NCI-H524 treated with DMSO at 0.1 percent for 48 hours (cell line): ENCODE measurements around the gene SYT9.

Source experiments
- DNase-seq: peaks from one replicate; lab custom pipeline; 2025; lab: John Stamatoyannopoulos, UW

SYT9 gene

GRCh38 chr11:7471071-7471470 is 219.4 kb downstream of the SYT9 start:
- DNase-seq: no peak

GRCh38 chr11:7473717-7474116 is 222.0 kb downstream of the SYT9 start:
- DNase-seq: no peak

GRCh38 chr11:7480113-7480512 is 228.4 kb downstream of the SYT9 start:
- no peak for DNase-seq

GRCh38 chr11:7484131-7484530 is 232.4 kb downstream of the SYT9 start:
- DNase-seq: no peak

GRCh38 chr11:7484645-7485044 is 232.9 kb downstream of the SYT9 start:
- DNase-seq: no peak

GRCh38 chr11:7485186-7486097 is 233.7 kb downstream of the SYT9 start, which contains the start of gene OLFML1:
Gene OLFML1 (plus strand): TSS chr11:7485506. CDS start chr11:7485876, 370 bp downstream.
- no peak for DNase-seq

- no peak for DNase-seq
Measured at GRCh38 chr11:7486098-7486780, 234.5 kb downstream of the SYT9 start.

GRCh38 chr11:7486781-7487140 is 235.1 kb downstream of the SYT9 start:
- no peak for DNase-seq

GRCh38 chr11:7487360-7487759 is 235.7 kb downstream of the SYT9 start:
- DNase-seq: no peak

- no peak for DNase-seq
Measured at GRCh38 chr11:7488681-7489080, 237.0 kb downstream of the SYT9 start.

GRCh38 chr11:7489376-7489775 is 237.7 kb downstream of the SYT9 start:
- no peak for DNase-seq

- DNase-seq: no peak
Measured at GRCh38 chr11:7490054-7490453, 238.3 kb downstream of the SYT9 start.

GRCh38 chr11:7490535-7490934 is 238.8 kb downstream of the SYT9 start:
- DNase-seq: no peak

- no peak for DNase-seq
Measured at GRCh38 chr11:7492253-7492652, 240.5 kb downstream of the SYT9 start.

- DNase-seq: no peak
Measured at GRCh38 chr11:7493670-7494069, 242.0 kb downstream of the SYT9 start.

- no peak for DNase-seq
Measured at GRCh38 chr11:7494086-7494745, 242.5 kb downstream of the SYT9 start.

GRCh38 chr11:7495882-7496551 is 244.3 kb downstream of the SYT9 start:
- no peak for DNase-seq

GRCh38 chr11:7498193-7498592 is 246.5 kb downstream of the SYT9 start:
- DNase-seq: no peak

GRCh38 chr11:7499081-7499480 is 247.4 kb downstream of the SYT9 start:
- DNase-seq: no peak

- DNase-seq: no peak
Measured at GRCh38 chr11:7500251-7500650, 248.5 kb downstream of the SYT9 start.

- DNase-seq: no peak
Measured at GRCh38 chr11:7501251-7501650, 249.5 kb downstream of the SYT9 start.

GRCh38 chr11:7501894-7502293 is 250.2 kb downstream of the SYT9 start:
- no peak for DNase-seq
